HL-60 (cell line): ENCODE measurements around the gene FLT4.
"Not testable (repeated sequence)": the region's sequence is repeated elsewhere in the genome, so short reads cannot be mapped to it uniquely, and the experiment has no call there.

ENCODE experiments used
- DNase-seq, 2 experiments: peaks; one replicate each; pipeline ENCODE4 v3.0.0-alpha.2; 2010 to 2020; ENCODE audit warnings: low read depth in 1 of 2, low spot score in 1 of 2
- H3K27ac ChIP-seq: fragments of 250-450 bp; sonication (Bioruptor Pico); replicated peaks from 2 replicates; pipeline ENCODE4 v1.5.1; 2020; ENCODE audit warnings: mild to moderate bottlenecking, moderate library complexity
- H3K27me3 ChIP-seq: fragments of 250-450 bp; sonication (Bioruptor Pico); 2 replicates; pipeline ENCODE4 v1.5.1; 2021; ENCODE audit warnings: mild to moderate bottlenecking, moderate library complexity; ENCODE audit not compliant: insufficient read depth, poor library complexity, severe bottlenecking
- H3K4me3 ChIP-seq: replicated peaks from 2 replicates; pipeline ENCODE4 v1.5.1; 2011; ENCODE audit warnings: mild to moderate bottlenecking, control low read depth, low read length; ENCODE audit not compliant: insufficient read depth
- CTCF ChIP-seq: IDR thresholded peaks from one replicate; pipeline ENCODE4 v1.5.1; 2011; ENCODE audit warnings: low read length, control low read depth, inconsistent platforms; ENCODE audit not compliant: insufficient read depth
- GABPA ChIP-seq: IDR thresholded peaks from 2 replicates; pipeline ENCODE4 v1.6.1; 2012; ENCODE audit warnings: low read depth
- POLR2AphosphoS5 ChIP-seq: IDR thresholded peaks from 2 replicates; pipeline ENCODE4 v1.6.1; 2012; ENCODE audit warnings: low read depth
- REST ChIP-seq: IDR thresholded peaks from 2 replicates; pipeline ENCODE4 v1.6.1; 2012; ENCODE audit warnings: low read depth; ENCODE audit not compliant: insufficient replicate concordance
- SPI1 ChIP-seq: IDR thresholded peaks from 2 replicates; pipeline ENCODE4 v1.6.1; 2012; ENCODE audit warnings: low read depth, mild to moderate bottlenecking, borderline replicate concordance

The FLT4 gene

GRCh38 chr5:180689775-180690174 lies 40.4 kb upstream of the FLT4 start:
- no peak for DNase-seq
- Histone ChIP-seq H3K27ac (no peak overlapping the region), H3K4me3 (no peak overlapping the region), H3K27me3 (peaks cover under 1% of the 10 kb centered on the region)
- TF ChIP-seq SPI1 (no peak), CTCF (no peak), GABPA (no peak)

- no peak overlapping the region for H3K27ac ChIP-seq
- DNase-seq = no peak
- H3K4me3 ChIP-seq = no peak overlapping the region
- TF ChIP-seq POLR2AphosphoS5 (no peak), GABPA (no peak), CTCF (no peak), SPI1 (no peak), REST (no peak)
- H3K27me3 ChIP-seq = peaks cover 2% of the 10 kb centered on the region
Observed at GRCh38 chr5:180689071-180689694, 39.8 kb upstream of the FLT4 start.

- no peak for DNase-seq
- TF ChIP-seq POLR2AphosphoS5 = no peak
- TF ChIP-seq SPI1 = no peak
- H3K4me3 ChIP-seq = no peak overlapping the region
- H3K27me3 ChIP-seq = peaks cover 2% of the 10 kb centered on the region
- H3K27ac ChIP-seq = no peak overlapping the region
Observed at GRCh38 chr5:180688330-180689070, 39.1 kb upstream of the FLT4 start.

GRCh38 chr5:180686799-180687198 lies 37.4 kb upstream of the FLT4 start:
- not testable (repeated sequence) for H3K27ac ChIP-seq, H3K27me3 ChIP-seq, H3K4me3 ChIP-seq, DNase-seq

GRCh38 chr5:180684623-180685161 lies 35.3 kb upstream of the FLT4 start:
- TF ChIP-seq SPI1 = no peak
- TF ChIP-seq POLR2AphosphoS5 = no peak
- TF ChIP-seq REST = no peak
- TF ChIP-seq CTCF = no peak
- no peak for TF ChIP-seq GABPA
- no peak for DNase-seq
- peaks cover 2% of the 10 kb centered on the region for H3K27me3 ChIP-seq
- no peak overlapping the region for H3K27ac ChIP-seq
- H3K4me3 ChIP-seq = no peak overlapping the region
